Heart left ventricle (tissue), 16 donors: ENCODE data around the gene TMEM167B. TPM values are rescaled to one million over a fixed set of nuclear protein-coding genes. Genes with fewer than 3 reads are reported as not detected.

Source experiments
- ATAC-seq, 4 donors: fragments of 200-7000 bp; cut with Tn5 transposase; one replicate each; pipeline ENCODE4 v1.9.1; 2020 to 2022; ENCODE audit warnings: moderate library complexity in 4 of 4, mild to moderate bottlenecking in 3 of 4, moderate number of reproducible peaks in 1 of 4
- DNase-seq, 5 donors: peaks; one replicate each; pipeline ENCODE4 v3.0.0-alpha.2; 2020
- H3K27ac ChIP-seq, 12 donors: fragments of 200-600 bp; sonication (generic) in 4 of 12; one replicate each; pipeline versions ENCODE4 v1.5.0 to v1.8.0; 2016 to 2022; ENCODE audit warnings: mild to moderate bottlenecking in 2 of 12
- H3K27me3 ChIP-seq, 9 donors: fragments of 200-600 bp; sonication (generic) in 2 of 9; one replicate each; pipeline versions ENCODE4 v1.5.1 to v1.8.0; 2016 to 2022; ENCODE audit warnings: mild to moderate bottlenecking in 3 of 9
- H3K36me3 ChIP-seq, 9 donors: fragments of 200-600 bp; sonication (generic) in 2 of 9; one replicate each; pipeline versions ENCODE4 v1.5.0 to v1.8.0; 2018 to 2022; ENCODE audit warnings: mild to moderate bottlenecking in 2 of 9
- H3K4me1 ChIP-seq, 12 donors: fragments of 200-600 bp; sonication (generic) in 4 of 12; one replicate each; pipeline versions ENCODE4 v1.5.0 to v1.8.0; 2016 to 2022; ENCODE audit warnings: mild to moderate bottlenecking in 3 of 12
- H3K4me3 ChIP-seq, 12 donors: fragments of 200-600 bp; sonication (generic) in 4 of 12; one replicate each; pipeline versions ENCODE4 v1.5.0 to v1.8.0; 2017 to 2022; ENCODE audit warnings: mild to moderate bottlenecking in 9 of 12, moderate library complexity in 4 of 12
- H3K9me3 ChIP-seq, 12 donors: fragments of 200-600 bp; sonication (generic) in 4 of 12; one replicate each; pipeline versions ENCODE4 v1.5.0 to v1.8.0; 2016 to 2022; ENCODE audit warnings: mild to moderate bottlenecking in 1 of 12
- CTCF ChIP-seq, 12 donors: fragments of 200-600 bp; sonication (generic) in 4 of 12; IDR thresholded peaks; one replicate each; pipeline versions ENCODE4 v1.5.0 to v1.8.0; 2018 to 2022; ENCODE audit warnings: antibody characterized with exemption in 12 of 12, mild to moderate bottlenecking in 5 of 12
- POLR2A ChIP-seq, 2 donors: fragments of 450-650 bp; IDR thresholded peaks; one replicate each; pipeline ENCODE4 v1.6.1; 2017; ENCODE audit warnings: antibody characterized with exemption in 2 of 2, mild to moderate bottlenecking in 2 of 2, moderate library complexity in 2 of 2
- WGBS, 4 donors: extraction: QIAGEN DNeasy Blood & Tissue Kit in 2 of 4; methylation state at CpG; one replicate each; pipeline versions ENCODE4 v1.1.5 to v1.1.7; 2013 to 2018; 5-methylcytosine and 5-hydroxymethylcytosine counted together
- intact Hi-C, 10 donors: fragments of 100-400 bp; cut with DNase I; formaldehyde crosslinking; loops; one replicate each; pipeline versions ENCODE4 v1.11.1 to v1.14.2; 2022
- polyA plus RNA-seq, 2 donors: library from polyadenylated mRNA; stranded (reverse); fragments of 200-250 nt; gene quantifications; one replicate each; pipeline ENCODE4 v1.2.3, GENCODE V29; 2013
- total RNA-seq, 9 donors: library from RNA; depleted of rRNA in 2 of 9; stranded (reverse); fragments of >200 nt in 2 of 9; fragmentation: NEBNext Ultra II Directional in 3 of 9; extraction: Animal tissue kit (Norgen Biotek cat#: 25700) in 3 of 9; gene quantifications; one replicate each; pipeline versions ENCODE4 v1.1.0 to v1.2.4, GENCODE V29; 2016 to 2023
- donor health status: ischemic (EF 13 %, LVEDD 7.1; RV severe dilation, severe dysfunction).
- donor health status: healthy with polysubstance abuse.
- donor health status: DM: no; HTN: yes; CAD: no.
- donor health status: DM: no; HTN: no; CAD: no.
- donor health status: ischemic (EF 25% LVEDD 6.9; RV normal size, moderate dysfunction).
- donor health status: ischemic (EF 25% LVEDD 5.7; RV mildly dilated, moderate dysfunction).
- donor health status: healthy.
- donor health status: DM: yes; HTN: yes; CAD: no.
- donor health status: ischemic (EF 35%, LVEDD 5.7; RV mildly dilated, moderate dysfunction).
- donor health status: nonischemic (EF 11% LVEDD 7.7; RV severe dilation, severe dysfunction).
- donor health status: DM: yes; HTN: yes; CAD: no.
- donor health status: PGD.
- donor health status: ischemic (EF 29% LVEDD 5.4; RV normal size, mild dysfunction).
- donor health status: nonischemic (EF 23%, LVEDD 6.1; RV moderate dilation, normal function).

The TMEM167B gene
- total and polyA plus RNA-seq, 11 donors, result 10.8 to 52.9 (median 27.3) TPM

DNA sequence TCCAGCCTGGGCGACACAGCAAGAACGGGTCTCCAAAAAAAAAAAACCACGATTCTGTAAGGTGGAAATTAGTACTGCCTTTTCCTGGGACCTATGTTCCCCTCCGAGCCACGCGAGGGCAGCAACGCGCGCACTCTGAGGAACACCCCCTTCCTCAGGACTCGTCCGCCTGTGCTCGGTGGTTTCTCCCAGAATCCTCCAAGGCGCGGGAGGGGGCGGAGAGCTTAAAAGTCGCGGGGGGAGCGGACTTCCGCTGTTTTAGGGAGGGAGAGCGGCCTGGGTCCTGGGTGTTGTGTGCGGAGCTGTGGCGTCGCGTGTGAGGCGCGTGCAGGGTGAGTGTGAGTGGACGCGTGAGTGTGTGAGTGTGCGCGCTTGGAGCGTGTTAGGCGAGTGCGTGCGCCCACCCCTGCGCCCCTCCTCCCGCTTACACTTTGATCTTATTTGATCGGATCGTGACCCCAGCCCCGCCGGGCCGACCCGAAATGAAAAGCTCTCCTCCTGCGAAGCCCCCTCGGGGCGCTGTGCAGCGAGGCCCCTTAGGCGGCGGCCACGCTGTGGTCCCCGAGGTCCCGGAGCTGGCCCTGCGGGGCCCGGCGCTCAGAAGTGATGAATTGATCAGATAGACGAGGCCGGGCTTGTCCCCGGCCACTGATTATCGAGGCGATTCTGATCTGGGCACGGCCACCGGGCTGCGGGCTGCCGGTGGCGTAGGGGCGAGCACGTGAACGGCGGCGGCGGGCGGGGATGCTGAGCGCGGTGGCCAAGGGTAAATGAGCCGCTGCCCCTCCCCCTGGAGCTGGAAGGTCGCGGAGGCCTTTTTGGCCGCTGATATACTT is 9.6 kb downstream of the TMEM167B start:
- Histone ChIP-seq H3K27me3 (no peaks in the 10 kb centered on the region), H3K36me3 (peaks cover 0 to 23% (median 17%) of the 10 kb centered on the region in 9 donors), H3K27ac (peak overlapping the region; percentile 92 to 100 (median 98)), H3K4me3 (peak overlapping the region; percentile 70 to 100 (median 94)), H3K9me3 (no peaks in the 10 kb centered on the region), H3K4me1 (peaks cover 0 to 32% (median 20%) of the 10 kb centered on the region in 12 donors)
- intact Hi-C loops, result loop anchor here in 4 of 10 donors (1.0 to 5.0 kb wide), 5 partner anchors 20 to 59 kb away; partner anchors contain the start of genes TAF13 (in 1 of the 4) and WDR47 (in 1 of the 4)
- peak; percentile 97 to 98 (median 98) for DNase-seq
- 0 to 1% (median 0%) methylated on average over 48 to 77 of the region's 77 CpGs for WGBS, 4 donors
- peak; percentile 97 to 99 (median 97) for ATAC-seq
- peak; percentile 73 to 98 (median 87) for TF ChIP-seq CTCF (IDR thresholded peaks at IDR 0.05)
- peak; percentile 67 to 95 for TF ChIP-seq POLR2A (IDR thresholded peaks at IDR 0.05)

- Histone ChIP-seq H3K4me1 (peaks cover 0 to 12% (median 5%) of the 10 kb centered on the region in 12 donors), H3K27me3 (no peaks in the 10 kb centered on the region), H3K4me3 (no peak overlapping the region), H3K27ac (no peak overlapping the region), H3K9me3 (no peaks in the 10 kb centered on the region), H3K36me3 (no peaks in the 10 kb centered on the region)
- WGBS, 4 donors, result 87 to 89% (median 89%) methylated on average over 16 to 20 of the region's 20 CpGs
- no peak for TF ChIP-seq CTCF (IDR thresholded peaks at IDR 0.05)
- no peak for TF ChIP-seq POLR2A (IDR thresholded peaks at IDR 0.05)
- intact Hi-C loops, result loop anchor here in 1 of 10 donors (5.0 kb wide), 1 partner anchor 62 kb away; the partner anchor contains the start of gene WDR47
- ATAC-seq (no peak), DNase-seq (no peak)
Observed at GRCh38 chr1:109104364-109105151, 14.0 kb downstream of the TMEM167B start.

DNA sequence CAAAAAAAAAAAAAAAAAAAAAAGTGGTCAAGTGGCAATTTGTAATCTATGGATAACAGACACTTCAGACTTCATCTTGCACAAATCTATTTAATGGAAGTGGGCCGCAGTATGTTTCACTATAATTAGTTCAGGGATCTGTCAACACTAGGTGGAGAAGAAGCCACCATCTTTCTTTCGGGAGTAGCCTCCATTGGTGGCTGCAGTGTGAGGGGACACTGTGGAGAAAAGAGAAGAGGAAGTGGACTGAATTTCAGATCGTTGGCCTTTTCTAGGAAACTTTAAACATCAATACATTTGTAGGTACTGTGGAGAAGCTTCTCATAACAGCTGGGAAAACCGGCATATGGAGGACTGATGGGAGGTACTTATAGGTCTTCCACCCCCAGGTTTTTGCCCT is 15.3 kb downstream of the TMEM167B start:
- 71 to 82% (median 77%) methylated on average over 4 of the region's 4 CpGs for WGBS, 4 donors
- H3K27me3 ChIP-seq, result no peaks in the 10 kb centered on the region
- no peak for TF ChIP-seq POLR2A (IDR thresholded peaks at IDR 0.05)
- TF ChIP-seq CTCF (IDR thresholded peaks at IDR 0.05), result no peak
- no peak overlapping the region for H3K27ac ChIP-seq
- H3K4me3 ChIP-seq, result no peak overlapping the region
- intact Hi-C loops, result no loop called here
- peaks cover 0 to 9% (median 5%) of the 10 kb centered on the region in 12 donors for H3K4me1 ChIP-seq
- DNase-seq (no peak), ATAC-seq (no peak)
- no peaks in the 10 kb centered on the region for H3K36me3 ChIP-seq
- H3K9me3 ChIP-seq, result no peaks in the 10 kb centered on the region

- Histone ChIP-seq H3K4me3 (no peak overlapping the region), H3K9me3 (no peaks in the 10 kb centered on the region), H3K4me1 (peaks cover 0 to 12% (median 7%) of the 10 kb centered on the region in 12 donors), H3K27ac (no peak overlapping the region), H3K27me3 (no peaks in the 10 kb centered on the region), H3K36me3 (no peaks in the 10 kb centered on the region)
- no peak for TF ChIP-seq POLR2A (IDR thresholded peaks at IDR 0.05)
- TF ChIP-seq CTCF (IDR thresholded peaks at IDR 0.05), result no peak
- intact Hi-C loops, result no loop called here
- no peak for DNase-seq
- WGBS, 4 donors, result 85 to 89% (median 88%) methylated on average over 7 of the region's 7 CpGs
- ATAC-seq, result no peak
Observed at GRCh38 chr1:109107785-109108184, 17.2 kb downstream of the TMEM167B start.
